ENCODE measurements around the gene B9D1.

B9D1 gene

GRCh38 chr17:19316761-19317358, 45.7 kb downstream of the B9D1 start:
- no peak for TF ChIP-seq Cebpa-rat (IDR thresholded peaks at IDR 0.05)
- peak overlapping the region; percentile 74 for H3K4me2 ChIP-seq
- H3K27ac ChIP-seq: no peak overlapping the region
- peaks cover 49% of the 10 kb centered on the region for H3K4me1 ChIP-seq
- H4K20me1 ChIP-seq: peaks cover 16% of the 10 kb centered on the region; the same call in 1 of the 2 replicates
- no peaks in the 10 kb centered on the region for H3K9me3 ChIP-seq
- peaks cover 35% of the 10 kb centered on the region for H3K27me3 ChIP-seq
- no peak overlapping the region for H3K4me3 ChIP-seq
- no peak overlapping the region for H3K9ac ChIP-seq
- no peaks in the 10 kb centered on the region for H3K36me3 ChIP-seq

GRCh38 chr17:19315104-19315503, 47.4 kb downstream of the B9D1 start:
- TF ChIP-seq Cebpa-rat (IDR thresholded peaks at IDR 0.05): no peak
- Histone ChIP-seq H3K4me3 (no peak overlapping the region), H3K36me3 (no peaks in the 10 kb centered on the region), H3K9me3 (no peaks in the 10 kb centered on the region), H3K4me1 (peaks cover 64% of the 10 kb centered on the region), H3K4me2 (peak overlapping the region; percentile 73), H3K27ac (no peak overlapping the region), H3K9ac (no peak overlapping the region), H3K27me3 (peaks cover 41% of the 10 kb centered on the region), H4K20me1 (peaks cover 16% of the 10 kb centered on the region; the same call in 1 of the 2 replicates)

GRCh38 chr17:19313746-19314651, 48.5 kb downstream of the B9D1 start:
- Histone ChIP-seq H3K4me3 (no peak overlapping the region), H3K9me3 (no peaks in the 10 kb centered on the region), H3K9ac (0 out of 2 replicates have a peak overlapping the region, but pooled peaks have one; percentile 15), H3K4me2 (peak overlapping the region; percentile 73), H3K36me3 (no peaks in the 10 kb centered on the region), H4K20me1 (peaks cover 21% of the 10 kb centered on the region; the same call in 1 of the 2 replicates), H3K27ac (no peak overlapping the region), H3K4me1 (peaks cover 75% of the 10 kb centered on the region), H3K27me3 (peaks cover 52% of the 10 kb centered on the region)
- no peak for TF ChIP-seq Cebpa-rat (IDR thresholded peaks at IDR 0.05)

DNA sequence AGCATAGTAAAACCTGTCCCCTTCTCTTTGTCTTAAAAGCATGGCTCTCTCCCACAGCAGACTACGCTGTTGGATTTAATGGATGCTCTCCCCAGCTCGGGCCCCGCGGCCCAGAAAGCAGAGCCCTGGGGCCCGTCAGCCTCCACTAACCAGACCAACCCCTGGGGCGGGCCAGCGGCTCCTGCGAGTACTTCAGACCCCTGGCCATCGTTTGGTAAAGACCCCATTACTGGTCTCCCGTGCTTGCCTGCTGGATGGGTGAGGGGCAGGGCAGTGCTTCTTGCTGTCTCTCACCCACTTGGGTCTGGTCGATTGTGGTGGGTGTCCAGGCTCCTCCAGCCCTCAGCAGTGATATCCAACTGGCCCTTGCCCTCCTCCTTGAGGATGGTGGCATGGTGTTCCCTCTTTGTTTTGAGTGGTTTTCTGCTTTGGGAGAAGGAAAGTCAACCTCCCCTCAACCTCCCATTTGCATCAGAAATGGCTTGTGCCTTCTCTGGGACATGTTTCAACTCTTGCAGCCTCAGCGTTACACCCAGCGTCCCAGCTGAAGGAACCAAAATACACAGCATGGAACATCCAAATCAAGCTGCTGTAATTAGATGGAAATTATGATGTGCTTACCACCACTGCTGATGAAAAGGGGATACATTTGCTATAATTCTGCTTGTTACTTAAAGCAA, 49.3 kb downstream of the B9D1 start:
- H3K36me3 ChIP-seq: no peaks in the 10 kb centered on the region
- TF ChIP-seq Cebpa-rat (IDR thresholded peaks at IDR 0.05): no peak
- H3K4me1 ChIP-seq: peaks cover 83% of the 10 kb centered on the region
- H3K27me3 ChIP-seq: peaks cover 58% of the 10 kb centered on the region
- H3K9me3 ChIP-seq: no peaks in the 10 kb centered on the region
- H4K20me1 ChIP-seq: peaks cover 21% of the 10 kb centered on the region; the same call in 1 of the 2 replicates
- no peak overlapping the region for H3K4me3 ChIP-seq
- no peak overlapping the region; the same call in 1 of the 2 replicates for H3K4me2 ChIP-seq
- no peak overlapping the region for H3K9ac ChIP-seq
- no peak overlapping the region for H3K27ac ChIP-seq

DNA sequence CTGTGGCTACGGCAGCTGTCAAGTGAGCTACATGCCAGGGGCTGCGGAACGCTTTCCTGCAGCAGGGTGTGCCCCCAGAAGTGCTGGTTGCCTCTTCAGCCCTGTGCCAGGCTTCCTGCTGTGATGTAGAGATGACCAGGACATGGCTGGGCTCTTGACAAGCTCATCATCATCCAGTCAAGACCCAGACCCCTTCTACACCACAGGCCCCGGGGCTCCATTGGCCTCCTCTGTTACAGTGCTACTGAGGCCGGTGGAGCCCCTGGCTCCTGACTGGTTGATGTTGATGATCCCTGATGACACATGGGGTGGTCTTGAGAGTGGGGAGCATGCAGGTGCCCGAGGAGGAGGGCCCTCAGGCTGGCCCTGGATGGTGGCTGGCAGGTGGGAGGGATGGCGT, 50.1 kb downstream of the B9D1 start:
- H3K4me2 ChIP-seq: peak overlapping the region; percentile 53; the same call in 1 of the 2 replicates
- H3K9me3 ChIP-seq: no peaks in the 10 kb centered on the region
- no peak overlapping the region for H3K27ac ChIP-seq
- H3K4me1 ChIP-seq: peaks cover 84% of the 10 kb centered on the region
- TF ChIP-seq Cebpa-rat (IDR thresholded peaks at IDR 0.05): no peak
- H3K4me3 ChIP-seq: no peak overlapping the region
- no peak overlapping the region for H3K9ac ChIP-seq
- H3K27me3 ChIP-seq: peaks cover 66% of the 10 kb centered on the region
- peaks cover 21% of the 10 kb centered on the region; the same call in 1 of the 2 replicates for H4K20me1 ChIP-seq
- no peaks in the 10 kb centered on the region for H3K36me3 ChIP-seq

DNA sequence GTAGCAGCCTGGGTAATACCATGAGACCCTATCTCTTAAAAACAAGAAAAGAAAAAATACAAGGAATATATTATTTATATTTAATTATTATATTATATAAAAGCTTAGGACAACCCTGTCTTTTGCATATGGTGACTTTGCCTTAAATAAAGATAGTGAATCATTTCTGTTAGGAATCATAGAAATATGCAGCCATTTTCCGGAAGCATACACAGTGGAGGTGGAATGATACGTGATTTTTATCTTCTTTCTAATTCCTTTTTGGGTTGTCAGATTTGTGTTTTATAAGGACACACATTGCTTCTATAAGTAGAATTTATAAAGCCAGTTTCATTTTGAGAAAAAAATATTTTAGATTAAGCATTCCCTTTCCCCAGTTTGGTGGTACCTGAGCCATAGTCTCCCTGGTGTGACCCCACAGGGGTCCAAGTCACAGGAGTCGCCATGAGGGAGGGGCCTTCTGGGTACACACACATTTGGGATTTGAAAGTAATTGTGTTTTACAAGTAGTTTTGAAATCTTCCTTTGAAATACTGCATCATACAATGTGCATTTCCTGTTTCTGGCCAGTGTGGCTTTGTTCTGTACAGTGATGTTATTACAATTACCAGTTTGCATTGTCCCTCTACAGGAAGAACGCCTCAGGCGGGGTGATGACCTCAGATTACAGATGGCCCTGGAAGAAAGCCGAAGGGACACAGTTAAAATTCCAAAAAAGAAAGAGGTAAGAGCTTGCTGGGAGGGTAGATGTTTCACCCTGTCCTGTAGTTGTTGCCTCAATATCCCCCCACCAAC, 50.9 kb downstream of the B9D1 start:
- peaks cover 84% of the 10 kb centered on the region for H3K4me1 ChIP-seq
- no peak overlapping the region for H3K4me3 ChIP-seq
- peak overlapping the region; percentile 53 for H3K4me2 ChIP-seq
- TF ChIP-seq Cebpa-rat (IDR thresholded peaks at IDR 0.05): no peak
- no peaks in the 10 kb centered on the region for H3K9me3 ChIP-seq
- H4K20me1 ChIP-seq: peaks cover 21% of the 10 kb centered on the region; the same call in 1 of the 2 replicates
- H3K27me3 ChIP-seq: peaks cover 68% of the 10 kb centered on the region
- no peak overlapping the region for H3K9ac ChIP-seq
- H3K36me3 ChIP-seq: no peaks in the 10 kb centered on the region
- H3K27ac ChIP-seq: no peak overlapping the region

DNA sequence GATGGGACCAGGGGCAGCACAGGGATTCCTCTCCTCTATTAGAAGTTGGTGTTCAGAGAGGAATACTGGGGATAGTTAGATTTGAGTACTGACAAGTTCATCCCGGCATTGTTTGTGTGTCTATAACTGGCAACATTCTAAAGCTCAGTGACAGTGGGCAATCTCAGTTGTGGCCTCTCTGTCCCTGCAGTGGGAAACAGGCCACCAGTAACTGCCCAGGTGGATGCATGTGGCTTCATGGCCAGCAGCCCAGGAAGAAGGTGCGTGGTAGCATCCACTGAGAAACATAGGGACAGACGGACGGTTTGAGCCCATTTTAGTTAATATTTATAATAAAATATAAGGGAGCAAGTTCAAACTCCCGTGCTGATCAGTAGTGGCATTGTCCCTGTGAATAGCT, 51.5 kb downstream of the B9D1 start:
- no peak overlapping the region for H3K4me3 ChIP-seq
- no peak overlapping the region for H3K9ac ChIP-seq
- H3K4me2 ChIP-seq: peak overlapping the region; percentile 35; the same call in 1 of the 2 replicates
- peaks cover 85% of the 10 kb centered on the region for H3K4me1 ChIP-seq
- no peak for TF ChIP-seq Cebpa-rat (IDR thresholded peaks at IDR 0.05)
- peaks cover 68% of the 10 kb centered on the region for H3K27me3 ChIP-seq
- no peak overlapping the region for H3K27ac ChIP-seq
- H3K36me3 ChIP-seq: no peaks in the 10 kb centered on the region
- H3K9me3 ChIP-seq: no peaks in the 10 kb centered on the region
- H4K20me1 ChIP-seq: peaks cover 23% of the 10 kb centered on the region

GRCh38 chr17:19310151-19310550, 52.4 kb downstream of the B9D1 start:
- Histone ChIP-seq H3K36me3 (no peaks in the 10 kb centered on the region), H3K4me1 (peaks cover 92% of the 10 kb centered on the region), H3K9ac (no peak overlapping the region), H4K20me1 (peaks cover 30% of the 10 kb centered on the region), H3K27ac (no peak overlapping the region), H3K9me3 (no peaks in the 10 kb centered on the region), H3K27me3 (peaks cover 61% of the 10 kb centered on the region), H3K4me2 (peak overlapping the region; percentile 35; the same call in 1 of the 2 replicates), H3K4me3 (no peak overlapping the region)
- TF ChIP-seq Cebpa-rat (IDR thresholded peaks at IDR 0.05): no peak

DNA sequence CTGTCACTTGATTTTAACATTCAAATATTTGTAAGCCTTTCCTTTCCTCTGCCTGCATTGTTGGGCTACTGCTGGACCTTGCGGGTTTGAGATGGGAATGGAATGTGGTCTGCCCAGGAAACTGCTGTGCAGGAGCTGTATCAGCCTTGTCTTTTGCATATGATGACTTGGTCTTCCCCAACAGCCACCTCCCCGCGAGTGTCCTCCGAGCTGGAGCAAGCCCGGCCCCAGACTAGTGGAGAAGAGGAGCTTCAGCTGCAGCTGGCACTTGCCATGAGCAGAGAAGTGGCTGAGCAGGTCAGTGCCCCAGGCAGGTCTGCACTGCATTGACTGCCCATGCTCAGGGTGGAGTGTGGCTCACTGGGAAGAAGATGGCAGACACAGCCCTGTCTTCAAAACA, 52.8 kb downstream of the B9D1 start:
- Histone ChIP-seq H3K9me3 (no peaks in the 10 kb centered on the region), H4K20me1 (peaks cover 32% of the 10 kb centered on the region), H3K4me2 (peak overlapping the region; percentile 35; the same call in 1 of the 2 replicates), H3K9ac (no peak overlapping the region), H3K27ac (no peak overlapping the region), H3K27me3 (peaks cover 59% of the 10 kb centered on the region), H3K36me3 (no peaks in the 10 kb centered on the region), H3K4me1 (peaks cover 92% of the 10 kb centered on the region), H3K4me3 (no peak overlapping the region)
- no peak for TF ChIP-seq Cebpa-rat (IDR thresholded peaks at IDR 0.05)

Data from BLaER1 (cell line).